Esophagus squamous epithelium (tissue), 4 donors: Measurements from ENCODE around the gene LRFN3.

ENCODE experiments used
- POLR2A ChIP-seq, 4 donors: fragments of 450-650 bp; IDR thresholded peaks; one replicate each; pipeline ENCODE4 v1.6.1; 2017; ENCODE audit warnings: antibody characterized with exemption in 4 of 4, mild to moderate bottlenecking in 4 of 4, moderate library complexity in 3 of 4
- TF ChIP-seq, protein P1 (sequence below), 6 experiments: fragments of 450-650 bp in 4 of 6; fragments of 200-600 bp in 2 of 6; sonication (generic) in 2 of 6; IDR thresholded peaks; one replicate each; pipeline ENCODE4 v1.5.1; 2016 to 2019; ENCODE audit warnings: antibody characterized with exemption in 6 of 6, mild to moderate bottlenecking in 4 of 6, moderate library complexity in 4 of 6

DNA sequence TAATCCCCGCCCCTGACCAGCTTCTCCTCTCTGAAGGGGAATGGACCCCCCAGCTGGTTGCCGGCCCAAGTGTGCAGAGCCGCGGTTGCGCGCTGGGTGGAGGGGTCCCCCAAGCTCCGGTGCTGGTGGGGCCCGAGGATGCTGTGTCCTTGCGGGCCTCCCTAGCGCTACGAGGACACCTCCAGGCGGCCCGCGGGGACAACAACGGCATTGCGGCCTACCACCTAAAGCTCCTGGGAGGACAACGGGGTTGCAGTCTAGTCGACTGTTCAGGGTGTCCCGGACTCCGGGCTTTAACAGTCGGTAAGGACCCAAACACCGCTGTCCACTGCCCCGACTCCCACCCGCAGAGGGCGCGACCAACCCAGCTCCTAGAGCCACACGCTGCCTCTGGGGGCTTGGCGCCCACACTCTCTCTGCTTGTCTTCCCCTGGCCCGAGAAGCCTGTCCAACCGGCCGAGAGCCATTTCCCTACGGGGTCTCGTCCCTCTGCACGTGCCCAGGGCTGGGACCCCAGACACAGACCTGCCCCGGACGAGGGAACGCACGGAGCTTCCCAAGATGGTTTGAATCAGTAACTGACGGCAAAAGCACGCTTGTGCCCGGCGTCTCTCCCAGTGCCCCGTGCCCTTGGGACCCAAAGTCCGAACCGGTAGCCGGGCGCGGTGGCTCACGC, 57.9 kb downstream of the LRFN3 start:
- TF ChIP-seq, protein P1, sequence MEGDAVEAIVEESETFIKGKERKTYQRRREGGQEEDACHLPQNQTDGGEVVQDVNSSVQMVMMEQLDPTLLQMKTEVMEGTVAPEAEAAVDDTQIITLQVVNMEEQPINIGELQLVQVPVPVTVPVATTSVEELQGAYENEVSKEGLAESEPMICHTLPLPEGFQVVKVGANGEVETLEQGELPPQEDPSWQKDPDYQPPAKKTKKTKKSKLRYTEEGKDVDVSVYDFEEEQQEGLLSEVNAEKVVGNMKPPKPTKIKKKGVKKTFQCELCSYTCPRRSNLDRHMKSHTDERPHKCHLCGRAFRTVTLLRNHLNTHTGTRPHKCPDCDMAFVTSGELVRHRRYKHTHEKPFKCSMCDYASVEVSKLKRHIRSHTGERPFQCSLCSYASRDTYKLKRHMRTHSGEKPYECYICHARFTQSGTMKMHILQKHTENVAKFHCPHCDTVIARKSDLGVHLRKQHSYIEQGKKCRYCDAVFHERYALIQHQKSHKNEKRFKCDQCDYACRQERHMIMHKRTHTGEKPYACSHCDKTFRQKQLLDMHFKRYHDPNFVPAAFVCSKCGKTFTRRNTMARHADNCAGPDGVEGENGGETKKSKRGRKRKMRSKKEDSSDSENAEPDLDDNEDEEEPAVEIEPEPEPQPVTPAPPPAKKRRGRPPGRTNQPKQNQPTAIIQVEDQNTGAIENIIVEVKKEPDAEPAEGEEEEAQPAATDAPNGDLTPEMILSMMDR (IDR thresholded peaks at IDR 0.05): no peak
- no peak for TF ChIP-seq POLR2A (IDR thresholded peaks at IDR 0.05)
